ENCODE data around the gene LRRC38. TPM values are rescaled to one million over a fixed set of nuclear protein-coding genes. Genes with fewer than 3 reads are reported as not detected.

Gene LRRC38
- total and polyA plus RNA-seq, 2 of the 4 experiments (the other 2 are of a cell fraction): not detected

DNA sequence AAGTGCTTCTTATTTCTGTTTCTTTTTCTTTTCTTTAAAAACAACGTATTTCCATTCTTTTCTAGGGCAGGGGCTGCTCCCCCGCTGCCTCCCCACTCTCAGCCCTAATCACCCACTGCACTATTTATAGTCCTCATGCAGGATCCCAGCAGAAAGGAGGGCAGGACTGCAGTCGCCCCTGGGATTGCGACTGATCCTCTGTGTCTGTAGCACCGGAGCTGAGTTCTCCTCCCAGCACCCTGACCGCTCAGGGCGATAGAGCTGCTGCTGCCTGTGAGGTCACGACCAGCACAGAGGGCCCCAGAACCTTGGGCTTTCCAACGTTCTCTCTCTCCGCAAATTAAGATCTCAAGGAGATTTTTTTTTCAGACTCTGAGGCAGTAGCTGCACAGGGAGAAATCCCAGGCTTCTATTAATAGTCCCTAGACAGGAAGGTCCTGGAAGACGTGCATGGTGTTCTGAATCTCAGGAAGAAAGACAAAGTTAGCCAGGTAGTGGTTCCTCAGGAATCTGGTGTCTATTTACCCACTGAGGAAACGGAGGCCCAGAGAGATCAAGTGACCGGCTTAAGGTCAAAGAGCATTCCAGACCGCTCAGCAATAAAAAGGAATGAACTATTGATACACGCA, 56.8 kb downstream of the LRRC38 start:
- H2AK5ac ChIP-seq (ENCODE audit: low read depth, low read length): no peak overlapping the region
- no peak overlapping the region for H3K56ac ChIP-seq (ENCODE audit: extremely low read depth, insufficient read depth, low read length)
- no peak overlapping the region for H3K27ac ChIP-seq (ENCODE audit: insufficient read depth, low read length)
- no peak overlapping the region for H3K4me3 ChIP-seq (ENCODE audit: insufficient read depth, low read depth, low read length)
- H3K9ac ChIP-seq (ENCODE audit: low read depth, low read length): no peak overlapping the region
- no peak overlapping the region for H2BK5ac ChIP-seq (ENCODE audit: low read depth, low read length, poor library complexity, severe bottlenecking)
- no peak overlapping the region for H3K18ac ChIP-seq (ENCODE audit: low read depth, low read length)
- dilution Hi-C loops (cut with HindIII; ENCODE audit: low sequenced_read_pairs, unreplicated experiment) (no loop called here), intact Hi-C loops (cut with micrococcal nuclease) (no loop called here), in situ Hi-C loops (cut with MboI; ENCODE audit: low sequenced_read_pairs) (no loop called here)
- H4K20me1 ChIP-seq (ENCODE audit: insufficient read depth, low read length): no peaks in the 10 kb centered on the region
- H2BK20ac ChIP-seq (ENCODE audit: low read depth, low read length): no peak overlapping the region
- no peak overlapping the region for H3K4ac ChIP-seq (ENCODE audit: low read depth, low read length)
- no TSS peak for BruUV-seq (replicated peaks)
- H2AFZ ChIP-seq (replicated peaks; ENCODE audit: low read length, poor library complexity): no peak overlapping the region
- ATAC-seq (ENCODE audit: low read depth) (no peak), DNase-seq (no peak)
- no peak overlapping the region for H4K91ac ChIP-seq (ENCODE audit: insufficient read depth, low read depth, low read length)
- ChIA-PET POLR2A (ENCODE audit: unreplicated experiment) (interaction anchor here (0.5 kb wide), 1 partner anchor 22 kb away, joined by 3 read pairs; no protein-coding TSS in a partner anchor), CTCF (no interaction called here)
- no peak overlapping the region for H2AK9ac ChIP-seq (replicated peaks; ENCODE audit: low read depth, low read length, poor library complexity)
- H3K4me2 ChIP-seq (ENCODE audit: low read depth, low read length): no peak overlapping the region
- peaks cover 25% of the 10 kb centered on the region for H3K9me3 ChIP-seq (ENCODE audit: control insufficient read depth, insufficient read depth, low read length)
- TF ChIP-seq CHD1 (IDR thresholded peaks at IDR 0.05; ENCODE audit: low read depth, low read length) (no peak), MXI1 (IDR thresholded peaks at IDR 0.05; ENCODE audit: borderline replicate concordance, low read depth, low read length) (no peak), POLR2A (IDR thresholded peaks at IDR 0.05; ENCODE audit: low read depth, low read length) (no peak), MAZ (IDR thresholded peaks at IDR 0.05; ENCODE audit: borderline replicate concordance, low read depth, low read length) (no peak), FOS (IDR thresholded peaks at IDR 0.05; ENCODE audit: low read depth, low read length) (no peak), MAFK (IDR thresholded peaks at IDR 0.05; ENCODE audit: low read depth, low read length) (no peak), RAD21 (IDR thresholded peaks at IDR 0.05; ENCODE audit: low read length) (no peak), ELK1 (IDR thresholded peaks at IDR 0.05; ENCODE audit: borderline replicate concordance, low read depth, low read length) (no peak), NFE2L2 (IDR thresholded peaks at IDR 0.05; ENCODE audit: low read depth, low read length) (no peak), SMC3 (IDR thresholded peaks at IDR 0.05; ENCODE audit: low read depth, low read length) (no peak)
- TF ChIP-seq, protein P1, sequence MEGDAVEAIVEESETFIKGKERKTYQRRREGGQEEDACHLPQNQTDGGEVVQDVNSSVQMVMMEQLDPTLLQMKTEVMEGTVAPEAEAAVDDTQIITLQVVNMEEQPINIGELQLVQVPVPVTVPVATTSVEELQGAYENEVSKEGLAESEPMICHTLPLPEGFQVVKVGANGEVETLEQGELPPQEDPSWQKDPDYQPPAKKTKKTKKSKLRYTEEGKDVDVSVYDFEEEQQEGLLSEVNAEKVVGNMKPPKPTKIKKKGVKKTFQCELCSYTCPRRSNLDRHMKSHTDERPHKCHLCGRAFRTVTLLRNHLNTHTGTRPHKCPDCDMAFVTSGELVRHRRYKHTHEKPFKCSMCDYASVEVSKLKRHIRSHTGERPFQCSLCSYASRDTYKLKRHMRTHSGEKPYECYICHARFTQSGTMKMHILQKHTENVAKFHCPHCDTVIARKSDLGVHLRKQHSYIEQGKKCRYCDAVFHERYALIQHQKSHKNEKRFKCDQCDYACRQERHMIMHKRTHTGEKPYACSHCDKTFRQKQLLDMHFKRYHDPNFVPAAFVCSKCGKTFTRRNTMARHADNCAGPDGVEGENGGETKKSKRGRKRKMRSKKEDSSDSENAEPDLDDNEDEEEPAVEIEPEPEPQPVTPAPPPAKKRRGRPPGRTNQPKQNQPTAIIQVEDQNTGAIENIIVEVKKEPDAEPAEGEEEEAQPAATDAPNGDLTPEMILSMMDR (conservative IDR thresholded peaks at IDR 0.05; ENCODE audit: low read depth, low read length): no peak
- no peak overlapping the region for H4K8ac ChIP-seq (ENCODE audit: low read depth in 2 of 2, low read length in 2 of 2)
- 0% methylated on average over 1 of the region's 15 CpGs; no CpG with 5 or more reads in 1 of the 2 experiments for WGBS, 2 experiments (ENCODE audit: extremely low coverage in 2 of 2, insufficient read length in 1 of 2)
- H2BK120ac ChIP-seq (ENCODE audit: low read depth, low read length): no peak overlapping the region
- no peaks in the 10 kb centered on the region for H3K4me1 ChIP-seq (ENCODE audit: control insufficient read depth, insufficient read depth, low read length)
- H3K9me1 ChIP-seq (ENCODE audit: insufficient read depth, low read length): no peaks in the 10 kb centered on the region
- H3K36me3 ChIP-seq (ENCODE audit: control insufficient read depth, insufficient read depth, low read length): no peaks in the 10 kb centered on the region
- no peaks in the 10 kb centered on the region for H3K27me3 ChIP-seq (ENCODE audit: control insufficient read depth, insufficient read depth, low read length)
- H2BK15ac ChIP-seq (ENCODE audit: low read depth, low read length): no peak overlapping the region
- no peak overlapping the region for H4K5ac ChIP-seq (ENCODE audit: low read depth, low read length)
- H3K14ac ChIP-seq (replicated peaks; ENCODE audit: low read depth, low read length): no peak overlapping the region
- H3K23ac ChIP-seq (ENCODE audit: low read depth, low read length): no peak overlapping the region
- no peaks in the 10 kb centered on the region for H3K79me1 ChIP-seq (ENCODE audit: low read depth in 1 of 2, low read length in 2 of 2)
